Astrocyte of the spinal cord (primary cell): ENCODE measurements around the gene USP49.
A peak's percentile ranks its signal among the peaks of the same experiment; 100 is the strongest.
"Not testable (repeated sequence)": the region's sequence is repeated elsewhere in the genome, so short reads cannot be mapped to it uniquely, and the experiment has no call there.

Experiments
- DNase-seq: peaks from one replicate; pipeline ENCODE4 v3.0.0; 2011; ENCODE audit warnings: low read depth, low spot score
- H3K4me3 ChIP-seq: 2 replicates; pipeline ENCODE4 v1.5.1; 2011; ENCODE audit warnings: low read depth, mild to moderate bottlenecking, low read length, moderate library complexity
- CTCF ChIP-seq: IDR thresholded peaks from 2 replicates; pipeline ENCODE4 v1.5.1; 2012; ENCODE audit warnings: low read depth, mild to moderate bottlenecking, low read length, inconsistent platforms
- in situ Hi-C: cut with HindIII; loops from 2 replicates; pipeline ENCODE4 v1.10.0; 2017; ENCODE audit warnings: low sequenced_read_pairs

Gene USP49

GRCh38 chr6:41895300-41896233 is at the start of gene USP49:
Gene USP49, minus strand, starts transcription at chr6:41895375. Its CDS starts 88,392 bp downstream, at chr6:41806983.
- peak; percentile 81 for DNase-seq
- TF ChIP-seq CTCF, result no peak
- in situ Hi-C loops, result no loop called here
- peak within 1 kb of the TSS; percentile 80 for H3K4me3 ChIP-seq

GRCh38 chr6:41943456-41943855 is 48.3 kb upstream of the USP49 start:
- in situ Hi-C loops, result no loop called here
- no peak overlapping the region for H3K4me3 ChIP-seq
- no peak for TF ChIP-seq CTCF
- no peak for DNase-seq

- H3K4me3 ChIP-seq, DNase-seq, in situ Hi-C loops: not testable (repeated sequence)
Measured at GRCh38 chr6:41942882-41943281, 47.7 kb upstream of the USP49 start.

GRCh38 chr6:41942067-41942851 is 47.1 kb upstream of the USP49 start:
- in situ Hi-C loops, result no loop called here
- H3K4me3 ChIP-seq, result peak overlapping the region; percentile 35
- DNase-seq, result no peak
- TF ChIP-seq CTCF, result no peak

GRCh38 chr6:41941280-41942066 is 46.3 kb upstream of the USP49 start, which contains the start of gene CCND3:
Gene CCND3, minus strand, starts transcription at chr6:41941808. Its CDS starts 159 bp downstream, at chr6:41941649.
- H3K4me3 ChIP-seq, result peak within 1 kb of the TSS; percentile 90
- no peak for TF ChIP-seq CTCF
- DNase-seq, result peak; percentile 93
- in situ Hi-C loops, result no loop called here

- in situ Hi-C loops, result no loop called here
- no peak for TF ChIP-seq CTCF
- peak overlapping the region; percentile 90 for H3K4me3 ChIP-seq
- peak; percentile 25 for DNase-seq
Measured at GRCh38 chr6:41940759-41941279, 45.6 kb upstream of the USP49 start.
